COLO668 (cell line): ENCODE measurements around the gene CD151.

Experiments used
- DNase-seq: peaks from one replicate; lab custom pipeline; 2025; ENCODE audit not compliant: unreplicated experiment; lab: John Stamatoyannopoulos, UW

The CD151 gene

DNA sequence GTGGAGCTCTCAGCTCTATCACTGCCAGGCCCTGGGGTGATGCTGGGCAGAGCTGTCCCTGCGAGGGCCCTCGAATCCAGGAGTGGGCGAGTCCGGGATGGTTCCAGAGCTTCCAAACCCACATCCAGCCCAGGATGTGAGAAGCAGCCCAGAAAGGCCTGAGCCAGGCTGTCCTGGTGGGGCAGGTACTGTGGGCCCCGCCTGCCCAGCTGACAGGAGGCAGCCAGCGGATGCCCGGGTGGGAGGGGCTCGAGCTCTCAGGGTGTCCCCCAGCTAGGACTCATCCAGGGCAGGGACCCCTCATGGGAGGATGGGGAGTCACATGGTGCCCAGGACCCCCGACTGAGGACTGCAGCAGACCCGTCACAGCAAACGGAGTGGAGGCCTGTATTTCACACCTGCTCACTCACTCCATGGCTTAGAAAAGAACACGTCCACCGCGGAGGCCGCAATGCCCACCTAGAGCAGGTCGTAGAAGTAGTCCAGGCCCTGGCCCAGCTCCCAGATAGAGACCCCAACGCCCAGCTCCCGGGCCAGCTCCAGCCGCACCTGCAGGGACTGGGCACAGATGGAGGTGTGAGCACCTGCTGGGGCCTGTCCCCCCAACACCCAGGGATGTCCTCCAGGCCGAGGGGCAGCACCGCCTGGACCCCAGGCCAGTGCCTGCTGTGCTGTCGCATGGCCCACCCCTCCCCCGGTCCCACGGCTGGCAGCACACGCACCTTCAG lies 36.8 kb downstream of the CD151 start:
- DNase-seq, result no peak

DNA sequence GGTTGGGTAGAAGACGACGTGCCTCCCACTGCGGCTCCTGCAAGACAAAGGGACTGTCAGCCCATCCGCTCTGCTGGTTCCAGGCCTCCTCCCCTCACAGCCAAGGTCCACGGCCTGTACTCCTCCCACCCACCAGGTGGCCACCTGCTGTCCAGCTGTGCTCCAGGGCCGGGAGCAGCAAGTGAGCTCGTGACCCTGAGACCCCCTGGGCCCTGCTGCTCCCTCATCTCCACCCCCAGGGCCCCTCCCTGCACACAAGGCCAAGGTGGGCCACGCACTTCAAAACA lies 37.3 kb downstream of the CD151 start:
- DNase-seq, result no peak

- DNase-seq, result no peak
These were observed 37.7 kb downstream of the CD151 start for GRCh38 chr11:870418-870817.

- DNase-seq, result no peak
These were observed 38.7 kb downstream of the CD151 start for GRCh38 chr11:871472-871871.

- no peak for DNase-seq
These were observed 40.0 kb downstream of the CD151 start for GRCh38 chr11:872799-873198.

DNA sequence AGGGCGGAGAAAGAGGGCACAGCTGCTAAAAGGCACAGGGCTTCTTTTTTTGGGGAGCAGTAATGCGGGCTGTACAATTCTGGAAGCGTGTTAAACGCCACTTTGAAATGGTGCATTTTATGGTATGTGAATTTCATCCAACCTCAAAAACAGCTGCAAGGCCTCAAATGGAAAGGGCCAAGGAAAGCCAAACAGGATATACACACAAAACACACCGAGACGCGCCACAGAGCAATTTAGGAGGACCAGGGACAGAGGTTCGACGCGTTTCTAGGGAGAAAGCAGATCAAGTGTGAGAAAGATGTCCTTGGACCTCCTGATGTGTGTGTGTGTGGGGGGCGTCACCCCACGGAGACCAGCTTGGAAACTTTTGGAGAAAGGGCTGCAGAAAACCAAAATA lies 41.0 kb downstream of the CD151 start:
- DNase-seq, result no peak

GRCh38 chr11:875203-875602 lies 42.5 kb downstream of the CD151 start:
- no peak for DNase-seq

GRCh38 chr11:875769-876301 lies 43.1 kb downstream of the CD151 start:
- DNase-seq, result no peak

GRCh38 chr11:876545-876944 lies 43.8 kb downstream of the CD151 start:
- no peak for DNase-seq

GRCh38 chr11:877565-877964 lies 44.8 kb downstream of the CD151 start:
- no peak for DNase-seq

- DNase-seq, result no peak
These were observed 47.7 kb downstream of the CD151 start for GRCh38 chr11:880447-880846.

GRCh38 chr11:882596-882995 lies 49.8 kb downstream of the CD151 start:
- no peak for DNase-seq

- no peak for DNase-seq
These were observed 50.8 kb downstream of the CD151 start for GRCh38 chr11:883527-883926.

- DNase-seq, result no peak
These were observed 51.9 kb downstream of the CD151 start for GRCh38 chr11:884578-885070.

DNA sequence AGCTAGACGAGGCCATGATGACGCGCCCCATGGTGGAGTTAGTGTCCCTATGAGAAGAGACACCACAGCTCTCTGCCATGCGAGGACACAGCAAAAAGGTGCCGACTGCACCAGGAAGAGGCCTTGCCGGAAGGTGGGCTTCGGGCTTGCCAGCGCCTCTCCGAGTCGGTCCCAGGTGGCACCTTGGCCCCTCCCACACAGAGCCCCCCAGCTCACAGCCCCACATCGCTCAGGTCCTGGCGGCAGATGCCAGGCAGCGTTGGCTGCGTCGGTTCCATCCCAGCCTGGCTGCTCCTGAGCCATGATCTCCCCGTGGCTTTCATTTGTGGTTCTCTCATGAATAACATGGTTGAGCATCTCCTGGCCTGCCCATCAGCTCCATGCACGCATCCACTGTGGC lies 53.8 kb downstream of the CD151 start:
- DNase-seq, result no peak

DNA sequence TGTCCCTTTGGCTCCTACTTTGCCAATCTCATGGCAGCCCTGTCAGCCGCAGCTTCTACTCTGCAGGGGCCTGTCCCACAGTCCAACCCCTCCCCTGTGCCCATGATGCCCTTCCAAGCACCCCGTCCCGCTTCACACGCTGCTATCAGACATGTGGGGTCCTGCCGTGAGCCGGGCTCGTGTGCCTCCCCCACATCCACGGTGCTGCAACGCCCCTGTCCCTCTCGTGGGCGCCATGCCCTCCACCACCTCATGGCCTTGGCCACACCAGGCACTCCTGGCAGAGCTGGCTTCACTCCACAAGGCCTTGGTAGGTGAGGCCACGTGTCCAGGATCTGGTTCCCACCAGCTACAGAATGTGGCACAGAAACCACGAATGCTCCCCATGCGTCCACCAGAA lies 54.8 kb downstream of the CD151 start:
- DNase-seq, result no peak
